ENCODE results near the gene SGSM2.

SGSM2 gene

DNA sequence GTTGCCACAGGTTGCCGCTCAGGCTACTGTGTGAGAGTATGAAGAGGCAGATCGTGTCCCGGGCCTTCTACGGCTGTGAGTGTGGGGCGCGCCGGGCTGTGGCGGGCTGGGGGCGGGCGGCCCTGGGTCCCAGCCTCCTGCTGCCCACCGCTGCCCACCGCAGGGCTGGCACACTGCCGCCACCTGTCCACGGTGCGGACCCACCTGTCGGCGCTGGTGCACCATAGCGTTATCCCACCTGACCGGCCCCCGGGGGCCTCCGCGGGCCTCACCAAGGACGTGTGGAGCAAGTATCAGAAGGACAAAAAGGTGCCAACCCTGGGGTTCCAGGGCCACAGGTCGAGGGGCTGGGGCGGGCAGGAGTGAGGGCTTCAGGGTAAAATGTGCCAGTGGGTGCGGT is 34.9 kb downstream of the SGSM2 start:
- Histone ChIP-seq H3K9me3 (ENCODE audit: control insufficient read depth, insufficient read depth, low read length) (no peaks in the 10 kb centered on the region), H3K4me3 (ENCODE audit: low read depth, low read length) (no peak overlapping the region), H3K9ac (ENCODE audit: low read depth, low read length) (no peak overlapping the region), H3K36me3 (ENCODE audit: control insufficient read depth, insufficient read depth, low read length) (peaks cover 35% of the 10 kb centered on the region), H3K27me3 (ENCODE audit: control insufficient read depth, insufficient read depth, low read length) (no peaks in the 10 kb centered on the region), H3K4me1 (ENCODE audit: control insufficient read depth, insufficient read depth, low read length) (no peaks in the 10 kb centered on the region)

DNA sequence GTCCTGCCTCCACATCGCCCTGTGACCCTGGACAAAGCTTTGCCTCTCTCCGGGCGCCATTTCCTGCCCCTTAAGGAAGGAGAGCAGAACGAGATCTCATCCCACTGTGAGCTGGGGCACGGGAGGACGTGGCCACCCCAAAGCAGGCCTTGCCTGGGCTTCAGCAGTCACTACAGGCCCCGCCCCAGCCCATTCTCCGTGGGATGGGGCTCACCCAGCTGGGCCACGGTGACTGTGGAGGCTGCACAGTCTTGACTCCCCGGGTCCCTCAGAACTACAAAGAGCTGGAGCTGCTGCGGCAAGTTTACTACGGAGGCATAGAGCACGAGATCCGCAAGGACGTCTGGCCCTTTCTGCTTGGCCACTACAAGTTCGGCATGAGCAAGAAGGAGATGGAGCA is 35.4 kb downstream of the SGSM2 start:
- Histone ChIP-seq H3K9ac (ENCODE audit: low read depth, low read length) (no peak overlapping the region), H3K27me3 (ENCODE audit: control insufficient read depth, insufficient read depth, low read length) (no peaks in the 10 kb centered on the region), H3K4me1 (ENCODE audit: control insufficient read depth, insufficient read depth, low read length) (no peaks in the 10 kb centered on the region), H3K9me3 (ENCODE audit: control insufficient read depth, insufficient read depth, low read length) (no peaks in the 10 kb centered on the region), H3K4me3 (ENCODE audit: low read depth, low read length) (no peak overlapping the region), H3K36me3 (ENCODE audit: control insufficient read depth, insufficient read depth, low read length) (peaks cover 39% of the 10 kb centered on the region)

DNA sequence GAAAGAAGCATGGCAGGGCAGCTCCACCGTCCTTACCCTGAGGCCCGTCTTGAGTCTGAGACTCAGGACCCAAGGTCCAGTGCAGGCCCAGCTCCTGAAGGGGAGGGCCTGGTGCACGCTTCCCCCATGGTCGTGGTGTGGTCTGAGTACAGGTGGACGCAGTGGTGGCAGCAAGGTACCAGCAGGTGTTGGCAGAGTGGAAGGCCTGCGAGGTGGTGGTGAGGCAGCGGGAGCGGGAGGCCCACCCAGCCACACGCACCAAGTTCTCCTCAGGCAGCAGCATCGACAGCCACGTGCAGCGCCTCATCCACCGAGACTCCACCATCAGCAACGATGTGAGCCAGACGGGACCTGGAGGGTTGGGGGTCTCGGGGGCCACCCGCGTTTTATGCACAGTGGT is 35.9 kb downstream of the SGSM2 start:
- no peaks in the 10 kb centered on the region for H3K27me3 ChIP-seq (ENCODE audit: control insufficient read depth, insufficient read depth, low read length)
- H3K9ac ChIP-seq (ENCODE audit: low read depth, low read length), result no peak overlapping the region
- H3K9me3 ChIP-seq (ENCODE audit: control insufficient read depth, insufficient read depth, low read length), result no peaks in the 10 kb centered on the region
- peaks cover 38% of the 10 kb centered on the region for H3K36me3 ChIP-seq (ENCODE audit: control insufficient read depth, insufficient read depth, low read length)
- H3K4me1 ChIP-seq (ENCODE audit: control insufficient read depth, insufficient read depth, low read length), result no peaks in the 10 kb centered on the region
- H3K4me3 ChIP-seq (ENCODE audit: low read depth, low read length), result no peak overlapping the region

GRCh38 chr17:2374549-2375285 is 37.4 kb downstream of the SGSM2 start:
- H3K9ac ChIP-seq (ENCODE audit: low read depth, low read length), result no peak overlapping the region
- H3K36me3 ChIP-seq (ENCODE audit: control insufficient read depth, insufficient read depth, low read length), result peaks cover 44% of the 10 kb centered on the region
- H3K9me3 ChIP-seq (ENCODE audit: control insufficient read depth, insufficient read depth, low read length), result no peaks in the 10 kb centered on the region
- no peak overlapping the region for H3K4me3 ChIP-seq (ENCODE audit: low read depth, low read length)
- H3K4me1 ChIP-seq (ENCODE audit: control insufficient read depth, insufficient read depth, low read length), result no peaks in the 10 kb centered on the region
- no peaks in the 10 kb centered on the region for H3K27me3 ChIP-seq (ENCODE audit: control insufficient read depth, insufficient read depth, low read length)

- Histone ChIP-seq H3K4me3 (ENCODE audit: low read depth, low read length) (no peak overlapping the region), H3K4me1 (ENCODE audit: control insufficient read depth, insufficient read depth, low read length) (no peaks in the 10 kb centered on the region), H3K27me3 (ENCODE audit: control insufficient read depth, insufficient read depth, low read length) (no peaks in the 10 kb centered on the region), H3K36me3 (ENCODE audit: control insufficient read depth, insufficient read depth, low read length) (peaks cover 46% of the 10 kb centered on the region), H3K9me3 (ENCODE audit: control insufficient read depth, insufficient read depth, low read length) (no peaks in the 10 kb centered on the region), H3K9ac (ENCODE audit: low read depth, low read length) (no peak overlapping the region)
Observed at GRCh38 chr17:2375406-2375805, 38.1 kb downstream of the SGSM2 start.

GRCh38 chr17:2376107-2376506 is 38.8 kb downstream of the SGSM2 start:
- Histone ChIP-seq H3K36me3 (ENCODE audit: control insufficient read depth, insufficient read depth, low read length) (peaks cover 46% of the 10 kb centered on the region), H3K27me3 (ENCODE audit: control insufficient read depth, insufficient read depth, low read length) (no peaks in the 10 kb centered on the region), H3K9ac (ENCODE audit: low read depth, low read length) (no peak overlapping the region), H3K4me3 (ENCODE audit: low read depth, low read length) (no peak overlapping the region), H3K9me3 (ENCODE audit: control insufficient read depth, insufficient read depth, low read length) (no peaks in the 10 kb centered on the region), H3K4me1 (ENCODE audit: control insufficient read depth, insufficient read depth, low read length) (no peaks in the 10 kb centered on the region)

GRCh38 chr17:2377659-2378058 is 40.4 kb downstream of the SGSM2 start:
- H3K4me3 ChIP-seq (ENCODE audit: low read depth, low read length), result no peak overlapping the region
- no peaks in the 10 kb centered on the region for H3K9me3 ChIP-seq (ENCODE audit: control insufficient read depth, insufficient read depth, low read length)
- no peaks in the 10 kb centered on the region for H3K4me1 ChIP-seq (ENCODE audit: control insufficient read depth, insufficient read depth, low read length)
- H3K9ac ChIP-seq (ENCODE audit: low read depth, low read length), result no peak overlapping the region
- no peaks in the 10 kb centered on the region for H3K27me3 ChIP-seq (ENCODE audit: control insufficient read depth, insufficient read depth, low read length)
- peaks cover 42% of the 10 kb centered on the region for H3K36me3 ChIP-seq (ENCODE audit: control insufficient read depth, insufficient read depth, low read length)

- H3K27me3 ChIP-seq (ENCODE audit: control insufficient read depth, insufficient read depth, low read length), result no peaks in the 10 kb centered on the region
- H3K4me3 ChIP-seq (ENCODE audit: low read depth, low read length), result no peak overlapping the region
- H3K9ac ChIP-seq (ENCODE audit: low read depth, low read length), result no peak overlapping the region
- H3K36me3 ChIP-seq (ENCODE audit: control insufficient read depth, insufficient read depth, low read length), result peaks cover 31% of the 10 kb centered on the region
- H3K9me3 ChIP-seq (ENCODE audit: control insufficient read depth, insufficient read depth, low read length), result no peaks in the 10 kb centered on the region
- no peaks in the 10 kb centered on the region for H3K4me1 ChIP-seq (ENCODE audit: control insufficient read depth, insufficient read depth, low read length)
Observed at GRCh38 chr17:2378905-2379304, 41.6 kb downstream of the SGSM2 start.

- no peaks in the 10 kb centered on the region for H3K9me3 ChIP-seq (ENCODE audit: control insufficient read depth, insufficient read depth, low read length)
- peaks cover 31% of the 10 kb centered on the region for H3K36me3 ChIP-seq (ENCODE audit: control insufficient read depth, insufficient read depth, low read length)
- H3K9ac ChIP-seq (ENCODE audit: low read depth, low read length), result no peak overlapping the region
- H3K4me3 ChIP-seq (ENCODE audit: low read depth, low read length), result no peak overlapping the region
- H3K27me3 ChIP-seq (ENCODE audit: control insufficient read depth, insufficient read depth, low read length), result no peaks in the 10 kb centered on the region
- no peaks in the 10 kb centered on the region for H3K4me1 ChIP-seq (ENCODE audit: control insufficient read depth, insufficient read depth, low read length)
Observed at GRCh38 chr17:2379489-2380225, 42.4 kb downstream of the SGSM2 start.

GRCh38 chr17:2380226-2380922 is 43.1 kb downstream of the SGSM2 start:
- Histone ChIP-seq H3K4me3 (ENCODE audit: low read depth, low read length) (no peak overlapping the region), H3K4me1 (ENCODE audit: control insufficient read depth, insufficient read depth, low read length) (no peaks in the 10 kb centered on the region), H3K27me3 (ENCODE audit: control insufficient read depth, insufficient read depth, low read length) (no peaks in the 10 kb centered on the region), H3K36me3 (ENCODE audit: control insufficient read depth, insufficient read depth, low read length) (peaks cover 27% of the 10 kb centered on the region), H3K9ac (ENCODE audit: low read depth, low read length) (no peak overlapping the region), H3K9me3 (ENCODE audit: control insufficient read depth, insufficient read depth, low read length) (no peaks in the 10 kb centered on the region)

DNA sequence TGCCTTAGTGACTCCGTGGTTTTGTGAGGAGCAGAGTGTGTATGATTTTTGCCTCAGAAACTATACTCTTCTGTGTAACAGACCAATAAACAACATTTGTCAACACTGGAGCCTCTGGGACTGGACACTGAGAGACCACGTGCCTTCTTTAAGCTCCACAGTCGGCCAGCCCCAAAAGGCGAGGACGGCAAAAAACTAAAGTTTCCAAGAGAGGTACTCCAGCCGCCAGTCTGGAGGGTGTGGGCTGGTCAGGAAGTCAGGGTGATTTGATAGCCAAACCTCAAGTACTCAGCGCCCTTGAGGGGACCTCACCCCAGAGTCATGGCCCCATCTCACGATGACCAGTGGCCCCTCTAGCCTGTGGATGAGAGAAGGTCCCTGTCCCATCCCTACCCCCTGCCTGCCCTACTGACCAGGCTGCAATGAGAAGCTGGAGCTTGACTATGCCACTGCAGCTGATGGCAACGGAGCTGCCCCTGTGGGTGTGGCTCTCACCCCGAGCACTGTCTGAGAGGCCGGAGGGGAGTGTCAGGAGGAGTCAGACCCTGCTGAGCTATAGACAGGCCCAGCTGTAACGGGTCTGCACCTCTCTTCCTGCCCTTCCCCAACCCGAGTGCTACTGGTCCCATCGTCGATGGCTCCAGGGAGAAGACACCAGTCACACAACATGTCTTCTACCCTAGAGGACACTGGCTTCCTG is 43.8 kb downstream of the SGSM2 start:
- no peaks in the 10 kb centered on the region for H3K4me1 ChIP-seq (ENCODE audit: control insufficient read depth, insufficient read depth, low read length)
- no peak overlapping the region for H3K9ac ChIP-seq (ENCODE audit: low read depth, low read length)
- H3K36me3 ChIP-seq (ENCODE audit: control insufficient read depth, insufficient read depth, low read length), result peaks cover 25% of the 10 kb centered on the region
- no peaks in the 10 kb centered on the region for H3K27me3 ChIP-seq (ENCODE audit: control insufficient read depth, insufficient read depth, low read length)
- no peaks in the 10 kb centered on the region for H3K9me3 ChIP-seq (ENCODE audit: control insufficient read depth, insufficient read depth, low read length)
- H3K4me3 ChIP-seq (ENCODE audit: low read depth, low read length), result no peak overlapping the region

Data from iPS-15b (cell line).